Measurements from ENCODE around the gene SNTG2.

SNTG2 gene

GRCh38 chr2:1295740-1296139, 345.1 kb downstream of the SNTG2 start:
- Histone ChIP-seq H2AFZ (ENCODE audit: low read length) (no peak overlapping the region), H3F3A (ENCODE audit: low read depth) (no peaks in the 10 kb centered on the region), H3K9me3 (ENCODE audit: insufficient read depth, low read depth, low read length) (no peaks in the 10 kb centered on the region), H3K4me3 (ENCODE audit: low read length, poor library complexity, severe bottlenecking) (no peak overlapping the region), H3K79me2 (ENCODE audit: insufficient read depth, low read length) (no peaks in the 10 kb centered on the region), H3K9ac (ENCODE audit: low read depth, low read length, poor library complexity, severe bottlenecking) (no peak overlapping the region), H3K4me1 (ENCODE audit: insufficient read depth, low read length, poor library complexity, severe bottlenecking) (peaks cover 4% of the 10 kb centered on the region), H3K36me3 (ENCODE audit: insufficient read depth, low read length) (no peaks in the 10 kb centered on the region), H3K9me2 (replicated peaks; ENCODE audit: low read depth, low read length) (no peaks in the 10 kb centered on the region), H3K4me2 (ENCODE audit: low read depth, low read length, poor library complexity, severe bottlenecking) (no peak overlapping the region), H4K20me1 (ENCODE audit: insufficient read depth, low read length, poor library complexity, severe bottlenecking) (no peaks in the 10 kb centered on the region), H3K27me3 (ENCODE audit: insufficient read depth, low read length, poor library complexity, severe bottlenecking) (no peaks in the 10 kb centered on the region)
- TF ChIP-seq CTCF (conservative IDR thresholded peaks at IDR 0.05; ENCODE audit: low read length) (no peak), EZH2phosphoT487 (IDR thresholded peaks at IDR 0.05; ENCODE audit: borderline replicate concordance) (no peak)

GRCh38 chr2:1297372-1298159, 346.9 kb downstream of the SNTG2 start:
- Histone ChIP-seq H3K4me1 (ENCODE audit: insufficient read depth, low read length, poor library complexity, severe bottlenecking) (peaks cover 22% of the 10 kb centered on the region), H3K36me3 (ENCODE audit: insufficient read depth, low read length) (no peaks in the 10 kb centered on the region), H3K4me3 (ENCODE audit: low read length, poor library complexity, severe bottlenecking) (no peak overlapping the region), H2AFZ (ENCODE audit: low read length) (no peak overlapping the region), H4K20me1 (ENCODE audit: insufficient read depth, low read length, poor library complexity, severe bottlenecking) (no peaks in the 10 kb centered on the region), H3K9me2 (replicated peaks; ENCODE audit: low read depth, low read length) (no peaks in the 10 kb centered on the region), H3K9ac (ENCODE audit: low read depth, low read length, poor library complexity, severe bottlenecking) (no peak overlapping the region), H3K4me2 (ENCODE audit: low read depth, low read length, poor library complexity, severe bottlenecking) (no peak overlapping the region), H3K9me3 (ENCODE audit: insufficient read depth, low read depth, low read length) (no peaks in the 10 kb centered on the region), H3K79me2 (ENCODE audit: insufficient read depth, low read length) (no peaks in the 10 kb centered on the region), H3F3A (ENCODE audit: low read depth) (no peaks in the 10 kb centered on the region), H3K27me3 (ENCODE audit: insufficient read depth, low read length, poor library complexity, severe bottlenecking) (no peaks in the 10 kb centered on the region)
- TF ChIP-seq EZH2phosphoT487 (IDR thresholded peaks at IDR 0.05; ENCODE audit: borderline replicate concordance) (no peak), CTCF (conservative IDR thresholded peaks at IDR 0.05; ENCODE audit: low read length) (no peak)

- H3K4me2 ChIP-seq (ENCODE audit: low read depth, low read length, poor library complexity, severe bottlenecking): no peak overlapping the region
Measured at GRCh38 chr2:1299043-1299442, 348.4 kb downstream of the SNTG2 start.

More at GRCh38 chr2:1299043-1299442, 348.4 kb downstream of the SNTG2 start:
- Histone ChIP-seq H3K9ac (ENCODE audit: low read depth, low read length, poor library complexity, severe bottlenecking) (no peak overlapping the region), H3F3A (ENCODE audit: low read depth) (peaks cover 2% of the 10 kb centered on the region; the same call in 1 of the 2 replicates), H2AFZ (ENCODE audit: low read length) (no peak overlapping the region), H3K9me3 (ENCODE audit: insufficient read depth, low read depth, low read length) (no peaks in the 10 kb centered on the region), H3K27me3 (ENCODE audit: insufficient read depth, low read length, poor library complexity, severe bottlenecking) (no peaks in the 10 kb centered on the region), H4K20me1 (ENCODE audit: insufficient read depth, low read length, poor library complexity, severe bottlenecking) (no peaks in the 10 kb centered on the region), H3K4me3 (ENCODE audit: low read length, poor library complexity, severe bottlenecking) (no peak overlapping the region), H3K4me1 (ENCODE audit: insufficient read depth, low read length, poor library complexity, severe bottlenecking) (peaks cover 37% of the 10 kb centered on the region), H3K36me3 (ENCODE audit: insufficient read depth, low read length) (no peaks in the 10 kb centered on the region), H3K79me2 (ENCODE audit: insufficient read depth, low read length) (no peaks in the 10 kb centered on the region), H3K9me2 (replicated peaks; ENCODE audit: low read depth, low read length) (no peaks in the 10 kb centered on the region)
- TF ChIP-seq CTCF (conservative IDR thresholded peaks at IDR 0.05; ENCODE audit: low read length) (no peak), EZH2phosphoT487 (IDR thresholded peaks at IDR 0.05; ENCODE audit: borderline replicate concordance) (no peak)
